ENCODE results near the gene RRAGB.

DNA sequence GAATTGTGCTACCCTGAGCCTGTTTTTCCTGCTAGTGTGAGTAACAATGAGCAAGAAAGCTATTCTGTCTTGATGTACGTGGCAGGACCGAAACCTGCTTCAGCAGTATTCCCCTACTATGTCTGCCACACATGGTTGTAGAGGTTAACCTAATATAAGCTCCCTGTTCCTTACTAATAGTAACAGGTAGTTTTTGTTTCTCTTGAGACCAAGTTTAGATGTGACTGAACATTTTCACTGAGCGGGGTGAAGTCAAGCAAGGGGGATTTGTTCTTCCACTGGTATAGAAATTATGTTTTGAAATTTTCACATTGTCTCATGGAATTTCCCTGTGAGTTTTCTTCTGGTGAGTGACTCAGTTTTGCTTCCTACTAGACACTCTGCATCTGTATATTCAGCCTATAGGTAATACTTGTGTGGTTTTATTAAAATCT is 37.3 kb downstream of the RRAGB start:
- TF ChIP-seq, protein P1, sequence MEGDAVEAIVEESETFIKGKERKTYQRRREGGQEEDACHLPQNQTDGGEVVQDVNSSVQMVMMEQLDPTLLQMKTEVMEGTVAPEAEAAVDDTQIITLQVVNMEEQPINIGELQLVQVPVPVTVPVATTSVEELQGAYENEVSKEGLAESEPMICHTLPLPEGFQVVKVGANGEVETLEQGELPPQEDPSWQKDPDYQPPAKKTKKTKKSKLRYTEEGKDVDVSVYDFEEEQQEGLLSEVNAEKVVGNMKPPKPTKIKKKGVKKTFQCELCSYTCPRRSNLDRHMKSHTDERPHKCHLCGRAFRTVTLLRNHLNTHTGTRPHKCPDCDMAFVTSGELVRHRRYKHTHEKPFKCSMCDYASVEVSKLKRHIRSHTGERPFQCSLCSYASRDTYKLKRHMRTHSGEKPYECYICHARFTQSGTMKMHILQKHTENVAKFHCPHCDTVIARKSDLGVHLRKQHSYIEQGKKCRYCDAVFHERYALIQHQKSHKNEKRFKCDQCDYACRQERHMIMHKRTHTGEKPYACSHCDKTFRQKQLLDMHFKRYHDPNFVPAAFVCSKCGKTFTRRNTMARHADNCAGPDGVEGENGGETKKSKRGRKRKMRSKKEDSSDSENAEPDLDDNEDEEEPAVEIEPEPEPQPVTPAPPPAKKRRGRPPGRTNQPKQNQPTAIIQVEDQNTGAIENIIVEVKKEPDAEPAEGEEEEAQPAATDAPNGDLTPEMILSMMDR (IDR thresholded peaks at IDR 0.05; ENCODE audit: low read length): no peak
- TF ChIP-seq EZH2 (optimal IDR thresholded peaks at IDR 0.05; ENCODE audit: low read depth, low read length) (no peak), EZH2phosphoT487 (IDR thresholded peaks at IDR 0.05; ENCODE audit: low read length) (no peak)
